Stimulated activated naive CD8-positive, alpha-beta T cell treated with anti-CD3 and anti-CD28 coated beads, Interleukin-15, Interleukin-2, amounts not matched to agents 100 U/mL and 50 U/mL, for 24 hours (primary cell): Measurements from ENCODE around the gene ABHD3.
A peak's percentile ranks its signal among the peaks of the same experiment; 100 is the strongest.
"Not testable (repeated sequence)": the region's sequence is repeated elsewhere in the genome, so short reads cannot be mapped to it uniquely, and the experiment has no call there.

Experiments used
- ATAC-seq: fragments of 150-1000 bp; cut with Tn5 transposase; one replicate; pipeline ENCODE4 v1.10.0; 2021
- DNase-seq: peaks from one replicate; pipeline ENCODE4 v3.0.0; 2021

The ABHD3 gene

DNA sequence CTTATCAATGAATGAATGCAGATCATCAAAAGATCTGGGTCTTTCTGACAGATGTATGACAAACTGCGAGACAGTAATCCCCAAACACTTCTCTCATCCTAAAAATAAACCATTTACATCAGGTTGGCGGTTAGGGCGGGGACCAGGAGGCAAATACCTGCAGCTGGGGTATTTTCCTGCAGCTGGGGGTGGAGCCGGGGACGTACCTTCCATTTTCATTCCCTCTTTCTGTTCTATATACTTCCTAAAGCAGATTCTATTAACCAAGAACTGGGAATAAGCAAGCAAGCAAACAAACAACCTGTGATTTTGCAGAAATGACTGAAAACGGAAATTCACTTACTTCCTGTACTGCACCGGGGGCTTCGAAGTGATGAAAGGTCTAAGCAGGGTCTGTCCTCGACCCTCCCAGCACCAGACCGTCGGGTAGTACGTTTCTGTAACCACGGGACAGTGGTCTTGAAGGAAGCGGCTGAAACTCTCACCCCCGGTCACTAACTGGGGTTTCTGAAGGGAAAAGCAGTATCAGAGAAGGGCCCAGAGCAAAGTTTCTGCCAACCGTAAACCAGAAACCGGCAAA, 1.2 kb downstream of the ABHD3 start:
- ATAC-seq (no peak), DNase-seq (peak; percentile 32)

- DNase-seq (no peak), ATAC-seq (no peak)
Measured at GRCh38 chr18:21702602-21703001, 2.0 kb downstream of the ABHD3 start.

GRCh38 chr18:21701621-21702020, 3.0 kb downstream of the ABHD3 start:
- DNase-seq (no peak), ATAC-seq (no peak)

DNA sequence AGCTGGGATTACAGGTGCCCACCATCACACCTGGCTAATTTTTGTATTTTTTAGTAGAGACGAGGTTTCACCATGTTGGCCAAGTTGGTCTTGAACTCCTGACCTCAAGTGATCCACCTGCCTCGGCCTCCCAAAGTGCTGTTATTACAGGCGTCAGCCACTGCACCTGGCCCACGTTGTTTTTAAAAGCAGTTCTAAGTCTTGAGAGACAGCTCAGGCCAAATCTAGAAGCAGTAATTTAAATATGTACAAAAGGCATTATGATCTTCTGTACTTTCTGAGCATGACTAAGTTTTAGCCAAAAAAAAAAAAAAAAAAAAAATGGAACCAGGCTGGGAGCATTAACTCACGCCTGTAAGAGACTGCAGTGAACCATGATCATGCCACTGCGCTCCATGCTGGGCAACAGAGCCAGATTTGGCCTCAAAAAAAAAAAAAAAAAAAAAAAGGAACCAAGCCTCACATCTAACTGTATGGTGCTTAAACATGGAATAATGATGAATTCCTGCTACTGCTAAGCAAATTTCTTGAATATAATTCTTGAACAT, 4.0 kb downstream of the ABHD3 start:
- DNase-seq = no peak
- ATAC-seq = no peak

DNA sequence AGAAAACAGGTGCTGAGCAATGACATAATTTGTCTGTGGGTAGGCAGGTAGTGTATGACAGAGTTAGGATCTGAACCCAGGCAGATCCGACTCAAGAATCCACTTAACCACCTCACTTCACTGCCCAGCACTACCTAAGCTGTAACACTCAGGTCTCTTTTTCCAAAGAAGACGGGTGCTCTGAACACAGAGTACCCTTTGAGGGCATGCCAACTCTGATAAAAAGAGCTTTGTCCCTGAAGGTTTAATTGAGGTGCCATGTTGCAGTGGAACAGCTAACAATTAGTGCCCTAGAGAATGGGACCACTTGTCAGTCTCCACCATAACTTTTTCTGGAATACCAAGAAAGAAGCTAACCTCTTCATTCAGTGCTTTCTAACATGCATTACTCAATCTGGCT, 11.3 kb downstream of the ABHD3 start:
- ATAC-seq = no peak
- no peak for DNase-seq

GRCh38 chr18:21689736-21690135, 14.8 kb downstream of the ABHD3 start:
- DNase-seq = no peak
- ATAC-seq = no peak

GRCh38 chr18:21686282-21687105, 18.1 kb downstream of the ABHD3 start:
- DNase-seq (no peak), ATAC-seq (no peak)

GRCh38 chr18:21685556-21685981, 19.0 kb downstream of the ABHD3 start:
- not testable (repeated sequence) for DNase-seq, ATAC-seq

DNA sequence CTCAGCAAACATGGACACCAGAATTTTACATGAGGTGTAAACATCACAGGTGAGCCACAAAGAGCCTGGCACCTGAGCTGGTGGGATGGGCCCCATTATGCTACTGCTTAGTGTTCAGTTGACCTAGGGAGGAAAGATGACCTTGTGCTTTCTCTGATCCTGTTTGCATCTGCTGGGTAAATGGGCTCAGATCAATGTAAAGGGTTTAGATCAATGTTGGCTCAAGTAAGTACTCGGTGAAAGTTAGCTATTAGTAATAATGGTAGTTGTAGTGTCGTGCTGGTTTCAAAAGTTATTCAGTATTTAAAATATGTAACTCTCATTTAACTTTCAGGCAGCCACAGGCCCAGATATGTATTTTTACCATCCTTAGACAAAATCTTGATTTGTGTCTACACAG, 19.8 kb downstream of the ABHD3 start:
- DNase-seq = no peak
- no peak for ATAC-seq

DNA sequence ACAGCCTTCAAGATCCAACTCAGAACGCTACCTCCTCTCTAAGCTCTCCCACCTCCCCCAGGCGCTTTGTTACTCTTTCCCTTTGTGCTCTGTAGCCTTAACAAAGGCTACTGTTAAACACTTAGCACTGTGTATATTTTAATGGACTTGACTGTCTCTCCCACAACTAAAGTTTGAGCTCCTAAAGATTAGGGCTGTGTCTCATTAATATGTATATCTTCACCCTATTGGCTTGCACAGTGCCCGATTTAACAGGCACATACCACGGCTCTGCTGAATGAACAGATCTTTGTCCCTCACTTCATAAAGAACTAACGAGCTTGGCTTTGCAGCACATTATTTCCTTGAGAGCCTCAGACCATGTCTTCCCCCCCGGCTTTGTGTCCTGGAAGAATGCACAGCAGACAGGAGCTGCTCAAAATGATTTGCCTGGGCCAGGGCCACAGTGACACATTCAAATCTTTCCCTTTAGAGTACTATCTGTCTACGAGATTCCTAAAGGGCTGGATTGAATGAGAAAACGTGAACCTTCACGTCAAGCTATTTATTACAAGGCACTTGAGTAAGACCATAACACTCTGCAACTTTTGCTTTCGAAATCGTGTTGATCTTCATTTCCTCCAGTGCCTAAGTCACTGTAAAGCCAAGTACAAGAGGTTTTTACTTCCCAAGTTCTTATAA, 22.1 kb downstream of the ABHD3 start:
- ATAC-seq (peak; percentile 74), DNase-seq (peak; percentile 18)

DNA sequence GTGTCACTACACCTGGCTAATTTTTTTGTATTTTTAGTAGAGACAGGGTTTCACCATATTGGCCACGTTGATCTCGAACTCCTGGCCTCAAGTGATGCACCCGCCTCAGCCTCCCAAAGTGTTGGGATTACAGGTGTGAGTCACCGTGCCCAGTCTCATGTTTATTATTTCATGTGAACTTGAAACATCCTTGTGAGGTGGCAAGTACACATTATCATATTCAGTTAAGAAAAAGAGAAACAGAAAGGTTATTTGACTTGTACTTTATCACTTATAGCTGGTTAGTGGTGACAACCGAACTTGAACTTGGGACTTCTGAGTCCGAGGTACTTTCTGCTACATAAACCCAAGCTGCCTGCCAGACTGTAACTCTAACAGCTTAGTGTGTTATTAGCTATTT, 24.4 kb downstream of the ABHD3 start:
- no peak for ATAC-seq
- no peak for DNase-seq

- DNase-seq (no peak), ATAC-seq (no peak)
Measured at GRCh38 chr18:21678859-21679258, 25.7 kb downstream of the ABHD3 start.

GRCh38 chr18:21675354-21675753, 29.2 kb downstream of the ABHD3 start:
- peak; percentile 18 for DNase-seq
- ATAC-seq = not testable (repeated sequence)

DNA sequence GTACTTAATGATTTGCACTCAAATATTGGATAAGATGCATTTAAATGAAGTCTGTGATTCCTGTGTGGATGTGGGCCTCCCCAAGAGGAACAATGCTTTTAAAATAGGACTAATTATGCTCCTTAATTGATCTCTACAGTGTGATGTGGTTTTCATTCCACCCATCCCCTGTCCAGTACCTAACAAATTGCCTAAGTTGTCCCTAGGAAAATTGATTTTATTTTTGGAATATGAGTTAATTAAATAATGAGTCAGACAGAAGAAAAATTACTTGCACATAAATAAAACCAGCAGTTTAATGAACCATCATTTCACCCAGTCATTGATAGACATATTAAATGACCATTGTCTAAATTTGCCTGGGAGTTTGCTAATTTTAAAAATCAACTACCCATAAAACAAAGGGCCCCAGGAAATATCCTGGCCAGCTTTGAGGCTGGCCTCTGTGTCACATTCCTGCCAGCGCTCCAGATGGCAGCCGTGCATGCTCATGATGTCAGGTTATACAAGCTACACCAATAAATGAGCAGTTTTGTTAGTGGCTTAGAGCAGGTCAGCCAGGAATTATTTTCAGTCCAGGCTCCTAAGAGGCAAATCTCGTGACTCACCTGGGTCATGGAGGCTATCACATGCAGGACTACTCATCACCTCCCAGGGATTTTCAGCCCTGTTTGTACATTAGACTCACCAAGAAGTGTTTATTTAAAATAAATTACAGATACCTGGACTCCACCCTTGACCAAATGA, 31.9 kb downstream of the ABHD3 start:
- ATAC-seq (no peak), DNase-seq (no peak)

DNA sequence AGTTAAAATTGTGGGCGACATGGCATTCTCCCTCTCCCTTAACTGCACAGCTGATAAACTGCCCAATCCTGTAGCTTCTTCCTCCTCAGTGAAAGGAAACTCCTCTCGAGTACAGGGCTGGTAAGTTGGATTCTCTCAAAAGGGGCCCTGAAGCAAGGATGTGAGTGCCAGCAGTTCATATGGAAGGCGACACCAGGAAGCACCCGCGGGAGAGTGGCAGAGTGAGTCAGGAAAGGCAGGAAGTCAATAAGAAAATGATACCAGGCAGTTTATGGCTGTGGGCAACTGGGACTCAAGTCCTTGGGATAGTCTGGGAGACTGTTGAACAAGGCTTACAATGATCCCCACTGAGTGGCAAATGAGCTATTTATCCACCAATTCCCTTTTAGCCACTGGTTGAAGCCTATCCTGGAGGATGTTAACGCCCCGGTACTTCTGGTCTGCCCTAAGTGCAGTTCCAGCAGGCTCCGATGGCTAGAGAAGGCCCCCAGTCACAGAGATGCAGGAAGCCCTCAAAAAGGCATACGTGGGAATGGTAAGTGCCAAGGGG, 34.8 kb downstream of the ABHD3 start:
- DNase-seq = no peak
- no peak for ATAC-seq

- ATAC-seq (no peak), DNase-seq (no peak)
Measured at GRCh38 chr18:21664069-21664468, 40.5 kb downstream of the ABHD3 start.

DNA sequence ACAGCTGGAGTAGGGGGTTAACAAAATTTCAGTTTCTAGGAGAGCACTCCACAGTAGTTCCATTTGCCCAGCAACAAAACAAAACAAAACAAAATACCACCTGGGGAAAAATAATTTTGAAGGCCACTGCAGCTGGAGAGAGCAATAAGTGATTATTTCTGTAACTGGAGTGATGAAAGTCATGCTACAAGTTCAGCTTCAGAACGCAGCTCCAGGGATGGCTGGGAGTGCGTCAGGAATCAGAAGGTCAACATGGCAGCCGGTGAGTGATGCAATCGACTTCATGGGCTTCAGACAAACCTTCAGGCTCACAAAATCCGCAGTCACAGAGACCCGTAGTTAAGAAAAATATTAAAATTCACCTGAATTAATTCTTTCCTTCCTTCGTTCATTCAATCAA, 41.0 kb downstream of the ABHD3 start:
- DNase-seq (no peak), ATAC-seq (no peak)

GRCh38 chr18:21662581-21662980, 42.0 kb downstream of the ABHD3 start:
- DNase-seq (no peak), ATAC-seq (no peak)

DNA sequence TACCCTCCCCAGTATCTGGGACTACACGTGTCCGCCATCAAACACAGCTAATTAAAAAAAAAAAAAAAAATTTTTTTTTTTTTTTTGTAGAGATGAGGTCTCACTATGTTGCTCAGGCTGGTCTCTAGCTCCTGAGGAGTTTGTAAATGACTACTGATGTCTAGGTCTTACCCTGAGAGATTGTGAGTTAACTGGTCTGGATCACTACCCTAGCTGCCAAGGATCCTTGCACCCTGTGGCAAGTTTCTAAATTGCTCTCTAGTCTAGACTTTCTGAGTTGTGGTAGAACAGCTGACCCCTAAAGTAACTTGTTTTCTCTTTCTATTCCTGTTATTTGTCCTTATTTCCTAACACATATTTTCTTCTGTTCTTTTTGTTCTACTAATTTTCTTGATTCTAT, 44.5 kb downstream of the ABHD3 start:
- DNase-seq (no peak), ATAC-seq (no peak)

DNA sequence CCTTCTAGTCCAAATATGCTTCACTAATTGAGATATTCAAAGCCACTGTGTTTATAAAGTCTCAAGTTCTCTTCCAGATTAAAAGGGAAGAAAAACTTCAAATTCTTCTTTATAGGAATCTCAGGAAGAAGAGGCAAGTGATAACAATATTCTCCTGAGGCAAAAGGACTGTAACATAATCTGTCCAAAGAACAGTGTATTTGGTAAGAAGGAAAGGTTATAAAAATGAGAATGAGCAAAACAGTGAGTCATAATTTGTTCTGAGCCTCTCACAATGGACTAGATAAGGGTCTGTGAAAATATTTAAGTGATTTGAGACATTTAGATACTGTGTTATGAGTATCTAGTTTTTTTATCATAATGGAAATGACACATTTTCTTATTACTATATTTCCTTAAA, 48.2 kb downstream of the ABHD3 start:
- no peak for ATAC-seq
- no peak for DNase-seq

DNA sequence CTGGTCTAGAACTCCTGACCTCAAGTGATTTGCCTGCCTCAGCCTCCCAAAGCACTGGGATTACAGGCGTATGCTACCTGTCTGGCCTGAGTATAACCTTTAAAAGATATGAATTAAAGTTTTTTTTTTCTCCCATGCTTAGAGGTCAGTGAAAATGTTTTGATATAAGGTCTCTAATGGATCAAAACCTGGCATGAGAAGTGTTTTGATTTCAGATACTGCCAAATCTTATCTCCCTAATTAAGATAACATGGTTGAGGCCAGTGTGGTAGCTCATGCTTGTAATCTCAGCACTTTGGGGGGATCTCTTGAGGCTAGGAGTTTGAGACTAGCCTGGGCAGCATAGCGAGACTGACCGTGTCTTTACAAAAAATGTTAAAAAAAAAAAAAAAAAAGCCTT, 51.2 kb downstream of the ABHD3 start:
- DNase-seq (no peak), ATAC-seq (no peak)

- DNase-seq = no peak
- no peak for ATAC-seq
Measured at GRCh38 chr18:21652073-21652472, 52.5 kb downstream of the ABHD3 start.
